Osteoblast (primary cell): ENCODE results near the gene CCDC85C. TPM values are rescaled to one million over a fixed set of nuclear protein-coding genes. Genes with fewer than 3 reads are reported as not detected.

ENCODE experiments used
- DNase-seq: peaks from one replicate; pipeline ENCODE4 v3.0.0; 2011; ENCODE audit warnings: low spot score, mixed read lengths; ENCODE audit not compliant: insufficient read length; ENCODE audit errors: missing footprints
- H2AFZ ChIP-seq: 2 replicates; pipeline ENCODE4 v1.6.0; 2011; ENCODE audit warnings: mild to moderate bottlenecking, low read length
- H3K27ac ChIP-seq: 2 replicates; pipeline ENCODE4 v1.5.1; 2011; ENCODE audit warnings: mild to moderate bottlenecking, low read depth, low read length, moderate library complexity
- H3K27me3 ChIP-seq: 2 replicates; pipeline ENCODE4 v1.6.0; 2012; ENCODE audit warnings: mild to moderate bottlenecking, control low read depth, inconsistent platforms, low read length, moderate library complexity; ENCODE audit not compliant: insufficient read depth
- H3K36me3 ChIP-seq: 2 replicates; pipeline ENCODE4 v1.5.1; 2011; ENCODE audit warnings: mild to moderate bottlenecking, low read length, control low read depth, moderate library complexity; ENCODE audit not compliant: insufficient read depth
- H3K4me1 ChIP-seq: 2 replicates; pipeline ENCODE4 v1.5.1; 2011; ENCODE audit warnings: mild to moderate bottlenecking, low read length, control low read depth, moderate library complexity; ENCODE audit not compliant: insufficient read depth
- H3K4me2 ChIP-seq: 2 replicates; pipeline ENCODE4 v1.6.0; 2011; ENCODE audit warnings: mild to moderate bottlenecking, low read length; ENCODE audit not compliant: insufficient read depth
- H3K4me3 ChIP-seq: fragments of 200-600 bp; sonication (generic); 3 replicates; pipeline ENCODE4 v1.5.1; 2012; ENCODE audit warnings: mild to moderate bottlenecking, low read length, inconsistent platforms; ENCODE audit not compliant: insufficient read depth
- H3K79me2 ChIP-seq: 2 replicates; pipeline ENCODE4 v1.6.0; 2012; ENCODE audit warnings: mild to moderate bottlenecking, low read length, control low read depth, inconsistent platforms; ENCODE audit not compliant: insufficient read depth
- H3K9me3 ChIP-seq: 2 replicates; pipeline ENCODE4 v1.5.1; 2011; ENCODE audit warnings: low read depth, low read length, control low read depth
- H4K20me1 ChIP-seq: 2 replicates; pipeline ENCODE4 v1.6.0; 2012; ENCODE audit warnings: mild to moderate bottlenecking, low read length, control low read depth; ENCODE audit not compliant: insufficient read depth
- total RNA-seq: library from RNA; depleted of rRNA; stranded (reverse); fragments of >200 nt; gene quantifications from 2 replicates; pipeline ENCODE4 v1.2.3, GENCODE V29; 2012
- TF ChIP-seq, protein P1 (sequence below): IDR thresholded peaks from 2 replicates; pipeline ENCODE4 v1.5.1; 2011; ENCODE audit warnings: mild to moderate bottlenecking, low read depth, low read length, moderate library complexity; ENCODE audit errors: extremely low read depth

Gene CCDC85C
- total RNA-seq, 1 donor, result 3.6 TPM

DNA sequence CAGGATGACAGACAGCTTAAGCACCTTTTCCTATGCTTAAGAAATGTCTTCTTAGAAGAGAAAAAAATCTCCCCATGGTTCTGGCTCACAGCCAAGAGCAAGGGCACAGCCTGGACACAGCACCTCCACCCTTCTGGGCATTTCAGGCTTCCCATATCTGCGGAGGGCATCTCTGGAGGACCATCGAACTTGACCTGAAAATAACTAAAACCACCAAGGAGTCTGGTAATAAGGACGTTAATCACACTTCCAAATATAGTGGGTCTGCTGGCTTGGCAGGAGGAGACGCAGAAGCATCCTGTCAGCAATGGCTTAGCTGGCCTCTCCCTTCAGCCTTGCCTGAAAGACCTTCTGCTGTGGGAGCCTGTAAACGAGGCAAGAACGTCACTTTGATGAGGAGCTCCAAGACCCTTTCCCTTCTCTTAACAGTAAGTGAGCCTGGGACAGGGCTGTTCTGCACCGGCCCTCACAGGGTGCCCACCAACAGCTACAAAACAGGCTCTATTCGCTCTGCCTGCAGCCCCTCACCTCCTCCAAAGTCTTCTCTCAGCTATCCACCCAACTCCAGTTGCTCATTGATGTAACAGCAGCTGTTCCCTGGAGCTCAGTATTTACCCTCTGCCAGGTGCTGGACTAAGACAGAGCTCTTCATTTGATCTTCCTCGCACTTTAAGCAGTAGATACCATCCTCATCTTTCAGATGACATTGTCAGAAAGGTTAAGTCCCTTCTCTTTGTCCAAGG, 136.5 kb downstream of the CCDC85C start:
- TF ChIP-seq, protein P1, sequence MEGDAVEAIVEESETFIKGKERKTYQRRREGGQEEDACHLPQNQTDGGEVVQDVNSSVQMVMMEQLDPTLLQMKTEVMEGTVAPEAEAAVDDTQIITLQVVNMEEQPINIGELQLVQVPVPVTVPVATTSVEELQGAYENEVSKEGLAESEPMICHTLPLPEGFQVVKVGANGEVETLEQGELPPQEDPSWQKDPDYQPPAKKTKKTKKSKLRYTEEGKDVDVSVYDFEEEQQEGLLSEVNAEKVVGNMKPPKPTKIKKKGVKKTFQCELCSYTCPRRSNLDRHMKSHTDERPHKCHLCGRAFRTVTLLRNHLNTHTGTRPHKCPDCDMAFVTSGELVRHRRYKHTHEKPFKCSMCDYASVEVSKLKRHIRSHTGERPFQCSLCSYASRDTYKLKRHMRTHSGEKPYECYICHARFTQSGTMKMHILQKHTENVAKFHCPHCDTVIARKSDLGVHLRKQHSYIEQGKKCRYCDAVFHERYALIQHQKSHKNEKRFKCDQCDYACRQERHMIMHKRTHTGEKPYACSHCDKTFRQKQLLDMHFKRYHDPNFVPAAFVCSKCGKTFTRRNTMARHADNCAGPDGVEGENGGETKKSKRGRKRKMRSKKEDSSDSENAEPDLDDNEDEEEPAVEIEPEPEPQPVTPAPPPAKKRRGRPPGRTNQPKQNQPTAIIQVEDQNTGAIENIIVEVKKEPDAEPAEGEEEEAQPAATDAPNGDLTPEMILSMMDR, result no peak
- no peak for DNase-seq
- no peaks in the 10 kb centered on the region for H3K27me3 ChIP-seq
- H3K4me2 ChIP-seq, result no peak overlapping the region
- no peak overlapping the region for H3K27ac ChIP-seq
- H2AFZ ChIP-seq, result no peak overlapping the region
- H3K36me3 ChIP-seq, result peaks cover 15% of the 10 kb centered on the region
- peaks cover 71% of the 10 kb centered on the region for H3K79me2 ChIP-seq
- H4K20me1 ChIP-seq, result peaks cover 36% of the 10 kb centered on the region
- H3K9me3 ChIP-seq, result no peaks in the 10 kb centered on the region
- no peaks in the 10 kb centered on the region for H3K4me1 ChIP-seq
- H3K4me3 ChIP-seq, result no peak overlapping the region

DNA sequence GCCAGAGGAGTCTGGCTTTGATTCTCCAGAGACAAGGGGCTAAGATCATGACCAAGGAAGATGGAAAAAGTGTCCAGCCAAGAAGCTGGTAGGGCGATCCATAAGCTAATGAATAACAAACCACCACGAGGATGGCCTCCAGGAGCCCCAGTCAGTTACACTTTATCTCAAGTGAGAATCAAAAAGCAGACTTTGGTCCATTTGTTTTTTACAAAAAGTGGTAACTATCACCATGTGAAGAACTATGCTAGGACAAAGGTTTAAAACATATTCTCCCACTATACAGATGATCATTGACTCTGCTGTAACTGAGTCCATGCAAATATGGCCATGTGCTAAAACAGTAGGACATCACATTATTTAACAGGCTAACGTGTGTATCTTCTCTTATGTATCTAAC, 137.2 kb downstream of the CCDC85C start:
- Histone ChIP-seq H4K20me1 (peaks cover 36% of the 10 kb centered on the region), H3K79me2 (peaks cover 64% of the 10 kb centered on the region), H3K27me3 (no peaks in the 10 kb centered on the region), H3K27ac (no peak overlapping the region), H2AFZ (no peak overlapping the region), H3K36me3 (peaks cover 15% of the 10 kb centered on the region), H3K9me3 (no peaks in the 10 kb centered on the region), H3K4me2 (no peak overlapping the region), H3K4me1 (no peaks in the 10 kb centered on the region), H3K4me3 (no peak overlapping the region)
- TF ChIP-seq, protein P1, result no peak
- DNase-seq, result no peak

DNA sequence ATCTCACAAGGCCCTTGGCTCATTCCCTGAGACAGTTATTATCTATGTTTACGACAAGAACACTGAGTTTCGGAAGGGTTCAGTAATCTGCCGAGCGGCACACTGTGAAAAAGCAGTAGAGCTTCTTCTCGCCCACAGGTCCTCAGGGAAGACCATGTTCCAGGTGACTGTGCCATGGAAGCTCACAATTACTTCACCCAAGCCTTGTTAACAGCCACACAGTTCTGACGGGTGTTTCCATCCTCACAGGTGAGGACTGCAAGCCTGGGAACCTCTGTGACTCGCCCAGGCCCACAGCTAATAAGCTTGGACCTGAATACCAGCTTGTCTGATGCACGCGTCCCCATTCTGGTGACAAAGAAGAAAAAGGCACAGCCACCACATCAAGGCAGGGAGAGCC, 138.7 kb downstream of the CCDC85C start:
- DNase-seq, result no peak
- no peak overlapping the region for H3K4me2 ChIP-seq
- H3K9me3 ChIP-seq, result no peaks in the 10 kb centered on the region
- H3K27me3 ChIP-seq, result no peaks in the 10 kb centered on the region
- H3K4me1 ChIP-seq, result peaks cover 6% of the 10 kb centered on the region
- peaks cover 19% of the 10 kb centered on the region for H3K36me3 ChIP-seq
- H4K20me1 ChIP-seq, result peaks cover 24% of the 10 kb centered on the region
- peaks cover 49% of the 10 kb centered on the region for H3K79me2 ChIP-seq
- H3K27ac ChIP-seq, result no peak overlapping the region
- TF ChIP-seq, protein P1, result no peak
- no peak overlapping the region for H3K4me3 ChIP-seq
- H2AFZ ChIP-seq, result no peak overlapping the region

DNA sequence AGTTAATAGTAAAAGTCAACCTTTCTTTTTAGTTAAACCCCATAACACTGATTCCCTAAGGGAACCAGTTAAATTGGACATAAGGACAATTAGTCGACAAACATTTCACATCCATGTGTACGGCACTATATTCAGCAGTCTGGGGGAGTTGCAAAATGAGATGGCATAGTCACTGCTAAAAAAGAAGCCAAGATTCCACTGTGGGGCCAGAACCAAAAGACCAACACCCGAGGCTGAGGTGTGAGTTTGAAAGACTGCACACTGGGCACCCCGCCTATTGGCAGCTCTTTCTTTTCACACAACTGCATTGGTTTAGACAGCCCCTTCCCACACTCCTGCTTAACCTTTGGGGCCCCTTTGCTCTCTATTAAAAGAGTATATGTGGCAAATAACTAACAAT, 140.0 kb downstream of the CCDC85C start:
- H3K9me3 ChIP-seq, result no peaks in the 10 kb centered on the region
- H4K20me1 ChIP-seq, result peaks cover 17% of the 10 kb centered on the region
- H3K4me1 ChIP-seq, result peaks cover 6% of the 10 kb centered on the region
- peaks cover 36% of the 10 kb centered on the region for H3K79me2 ChIP-seq
- no peak overlapping the region for H3K27ac ChIP-seq
- no peak overlapping the region for H3K4me3 ChIP-seq
- H2AFZ ChIP-seq, result no peak overlapping the region
- no peaks in the 10 kb centered on the region for H3K27me3 ChIP-seq
- TF ChIP-seq, protein P1, result no peak
- H3K4me2 ChIP-seq, result no peak overlapping the region
- H3K36me3 ChIP-seq, result peaks cover 22% of the 10 kb centered on the region
- DNase-seq, result no peak
